ENCODE results near the gene KIF1A.
"Not testable (repeated sequence)": the region's sequence is repeated elsewhere in the genome, so short reads cannot be mapped to it uniquely, and the experiment has no call there.

DNA sequence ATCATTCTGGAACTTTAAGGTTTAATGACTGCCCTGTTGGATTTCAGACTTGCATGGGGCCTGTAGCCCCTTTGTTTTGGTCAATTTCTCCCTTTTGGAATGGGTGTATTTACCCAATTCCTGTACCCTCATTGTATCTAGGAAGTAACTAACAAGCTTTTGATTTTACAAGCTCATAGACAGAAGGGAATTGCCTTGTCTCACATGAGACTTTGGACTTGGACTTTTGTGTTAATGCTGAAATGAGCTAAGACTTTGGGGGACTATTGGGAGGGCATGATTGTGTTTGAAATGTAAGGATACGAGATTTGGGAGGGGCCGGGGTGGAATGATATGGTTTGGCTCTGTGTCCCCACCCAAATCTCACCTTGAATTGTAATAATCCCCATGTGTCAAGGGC lies 26.3 kb upstream of the KIF1A start:
- TF ChIP-seq, protein P1, sequence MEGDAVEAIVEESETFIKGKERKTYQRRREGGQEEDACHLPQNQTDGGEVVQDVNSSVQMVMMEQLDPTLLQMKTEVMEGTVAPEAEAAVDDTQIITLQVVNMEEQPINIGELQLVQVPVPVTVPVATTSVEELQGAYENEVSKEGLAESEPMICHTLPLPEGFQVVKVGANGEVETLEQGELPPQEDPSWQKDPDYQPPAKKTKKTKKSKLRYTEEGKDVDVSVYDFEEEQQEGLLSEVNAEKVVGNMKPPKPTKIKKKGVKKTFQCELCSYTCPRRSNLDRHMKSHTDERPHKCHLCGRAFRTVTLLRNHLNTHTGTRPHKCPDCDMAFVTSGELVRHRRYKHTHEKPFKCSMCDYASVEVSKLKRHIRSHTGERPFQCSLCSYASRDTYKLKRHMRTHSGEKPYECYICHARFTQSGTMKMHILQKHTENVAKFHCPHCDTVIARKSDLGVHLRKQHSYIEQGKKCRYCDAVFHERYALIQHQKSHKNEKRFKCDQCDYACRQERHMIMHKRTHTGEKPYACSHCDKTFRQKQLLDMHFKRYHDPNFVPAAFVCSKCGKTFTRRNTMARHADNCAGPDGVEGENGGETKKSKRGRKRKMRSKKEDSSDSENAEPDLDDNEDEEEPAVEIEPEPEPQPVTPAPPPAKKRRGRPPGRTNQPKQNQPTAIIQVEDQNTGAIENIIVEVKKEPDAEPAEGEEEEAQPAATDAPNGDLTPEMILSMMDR (IDR thresholded peaks at IDR 0.05; ENCODE audit: poor library complexity, severe bottlenecking), result not testable (repeated sequence)
- TF ChIP-seq POLR2AphosphoS5 (IDR thresholded peaks at IDR 0.05), result not testable (repeated sequence)
